ENCODE data around the gene RACGAP1.
"Not testable (repeated sequence)": the region's sequence is repeated elsewhere in the genome, so short reads cannot be mapped to it uniquely, and the experiment has no call there.

The RACGAP1 gene

GRCh38 chr12:50024805-50025186, 498 bp downstream of the RACGAP1 start:
- DNase-seq: no peak

GRCh38 chr12:50024227-50024626, 1.1 kb downstream of the RACGAP1 start:
- no peak for DNase-seq

- DNase-seq: no peak
These were observed 2.4 kb downstream of the RACGAP1 start for GRCh38 chr12:50022903-50023302.

- DNase-seq: no peak
These were observed 4.3 kb downstream of the RACGAP1 start for GRCh38 chr12:50021031-50021430.

GRCh38 chr12:50019524-50019923, 5.8 kb downstream of the RACGAP1 start:
- DNase-seq: no peak

- no peak for DNase-seq
These were observed 6.3 kb downstream of the RACGAP1 start for GRCh38 chr12:50018968-50019367.

GRCh38 chr12:50018154-50018553, 7.1 kb downstream of the RACGAP1 start:
- DNase-seq: no peak

- no peak for DNase-seq
These were observed 7.7 kb downstream of the RACGAP1 start for GRCh38 chr12:50017641-50018040.

- peak in 1 of 2 experiments; percentile 20 for DNase-seq
These were observed 8.5 kb downstream of the RACGAP1 start for GRCh38 chr12:50016501-50017475.

- DNase-seq: no peak
These were observed 11.0 kb downstream of the RACGAP1 start for GRCh38 chr12:50014342-50014741.

GRCh38 chr12:50013361-50014147, 11.7 kb downstream of the RACGAP1 start:
- DNase-seq: no peak

GRCh38 chr12:50006754-50007442, 18.4 kb downstream of the RACGAP1 start:
- DNase-seq: no peak

- DNase-seq: no peak
These were observed 19.0 kb downstream of the RACGAP1 start for GRCh38 chr12:50006280-50006679.

- DNase-seq: no peak
These were observed 20.1 kb downstream of the RACGAP1 start for GRCh38 chr12:50005175-50005574.

- no peak for DNase-seq
These were observed 20.6 kb downstream of the RACGAP1 start for GRCh38 chr12:50004696-50005095.

- no peak for DNase-seq
These were observed 21.7 kb downstream of the RACGAP1 start for GRCh38 chr12:50003595-50003994.

- no peak for DNase-seq
These were observed 26.8 kb downstream of the RACGAP1 start for GRCh38 chr12:49998453-49998852.

- no peak for DNase-seq
These were observed 35.0 kb downstream of the RACGAP1 start for GRCh38 chr12:49990273-49990672.

- not testable (repeated sequence) for DNase-seq
These were observed 35.9 kb downstream of the RACGAP1 start for GRCh38 chr12:49989400-49989799.

- peak; percentile 72 to 75 for DNase-seq
These were observed 37.5 kb downstream of the RACGAP1 start for GRCh38 chr12:49987625-49988303.

GRCh38 chr12:49986476-49986875, 38.8 kb downstream of the RACGAP1 start:
- DNase-seq: not testable (repeated sequence)

- no peak for DNase-seq
These were observed 39.3 kb downstream of the RACGAP1 start for GRCh38 chr12:49985981-49986380.

Measured in NCI-H446 (cell line).